Breast epithelium (tissue), 3 donors: Measurements from ENCODE around the gene ERFE.

Experiments used
- CTCF ChIP-seq, 3 donors: fragments of 450-650 bp; IDR thresholded peaks; one replicate each; pipeline ENCODE4 v1.5.1; 2016 to 2017; ENCODE audit warnings: antibody characterized with exemption in 3 of 3, mild to moderate bottlenecking in 3 of 3, moderate library complexity in 3 of 3
- POLR2AphosphoS5 ChIP-seq, 3 donors: sonication (generic); formaldehyde crosslinking; IDR thresholded peaks; one replicate each; pipeline ENCODE4 v1.6.1; 2017; ENCODE audit warnings: antibody characterized with exemption in 3 of 3

GRCh38 chr2:238172439-238172838 lies 13.7 kb downstream of the ERFE start:
- no peak for TF ChIP-seq POLR2AphosphoS5 (IDR thresholded peaks at IDR 0.05)
- TF ChIP-seq CTCF (IDR thresholded peaks at IDR 0.05): no peak
